HG03521 (cell line): ENCODE measurements around the gene STAC.

Experiments
- ATAC-seq: cut with Tn5 transposase; IDR thresholded peaks from one replicate; pipeline ENCODE4 v1.9.1; 2021; ENCODE audit warnings: mild to moderate bottlenecking, moderate library complexity; ENCODE audit not compliant: unreplicated experiment

The STAC gene

DNA sequence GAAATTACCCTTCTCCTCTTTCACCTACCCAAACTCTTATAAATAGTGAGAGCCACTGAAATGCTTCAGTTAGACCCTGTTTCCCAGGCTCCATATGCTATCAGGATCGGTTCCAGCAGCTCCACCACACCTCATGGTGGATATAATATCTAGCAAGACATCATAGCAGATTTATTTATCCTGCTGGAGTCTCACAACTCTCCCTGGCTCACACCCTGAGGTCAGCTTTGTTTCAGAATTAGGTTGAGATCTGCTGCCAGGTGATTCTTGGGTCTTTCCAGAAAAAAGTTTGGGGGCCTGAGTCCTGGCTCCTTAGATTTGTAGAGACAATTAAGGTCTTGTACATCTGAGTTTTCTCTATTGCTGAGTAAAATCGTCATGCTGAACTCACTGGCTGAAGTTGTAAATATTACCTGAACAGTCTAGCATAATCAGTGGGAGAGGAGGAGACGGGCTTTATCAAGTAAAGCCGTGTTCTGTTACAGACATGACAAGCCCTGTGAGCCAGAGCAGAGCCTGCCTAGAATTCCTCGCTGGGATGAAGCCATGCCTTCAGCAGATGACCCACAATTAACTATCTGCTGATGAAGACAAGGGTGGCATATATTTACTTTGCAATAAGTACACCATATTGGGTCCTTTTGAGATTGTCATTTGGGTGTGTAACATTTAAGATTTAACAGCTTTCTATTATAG is 131.6 kb downstream of the STAC start:
- no peak for ATAC-seq

DNA sequence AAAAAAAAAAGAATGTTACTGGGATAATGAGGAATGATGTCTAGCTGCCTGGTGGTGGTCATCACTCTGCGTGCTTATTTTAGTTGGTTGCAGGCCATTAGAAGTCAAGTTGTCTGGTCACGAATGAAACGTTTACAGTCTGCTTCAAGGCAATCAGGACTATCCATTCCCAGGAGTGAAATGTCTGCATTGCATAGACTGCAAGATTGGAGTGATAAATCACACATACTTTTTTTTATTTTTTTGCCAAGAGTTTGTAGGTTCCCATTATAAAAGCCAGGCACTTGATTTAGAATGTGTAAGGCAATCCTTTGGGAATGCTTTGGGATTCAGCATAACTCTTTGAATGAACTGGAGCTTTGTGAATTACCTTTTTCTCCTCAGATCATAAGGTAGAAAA is 132.3 kb downstream of the STAC start:
- no peak for ATAC-seq

- ATAC-seq, result no peak
These were observed 133.9 kb downstream of the STAC start for GRCh38 chr3:36514171-36514570.

DNA sequence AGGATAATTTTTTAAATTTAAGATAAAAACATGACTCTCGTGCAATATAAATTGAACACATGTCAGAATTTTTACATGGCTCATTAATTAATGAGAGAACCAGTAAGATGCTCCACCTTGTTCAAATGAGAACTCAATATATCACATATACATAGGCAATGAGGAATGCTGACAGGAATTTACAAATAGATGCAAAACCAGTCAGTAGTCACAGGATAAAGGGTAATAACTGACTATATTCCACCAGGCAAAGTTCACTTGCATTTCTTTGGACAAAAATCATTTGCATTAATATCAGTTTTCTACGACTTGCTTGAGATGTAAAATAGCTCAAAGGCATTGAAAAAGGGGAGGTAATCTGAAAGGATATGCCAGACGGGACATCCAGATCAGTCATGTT is 139.4 kb downstream of the STAC start:
- no peak for ATAC-seq

DNA sequence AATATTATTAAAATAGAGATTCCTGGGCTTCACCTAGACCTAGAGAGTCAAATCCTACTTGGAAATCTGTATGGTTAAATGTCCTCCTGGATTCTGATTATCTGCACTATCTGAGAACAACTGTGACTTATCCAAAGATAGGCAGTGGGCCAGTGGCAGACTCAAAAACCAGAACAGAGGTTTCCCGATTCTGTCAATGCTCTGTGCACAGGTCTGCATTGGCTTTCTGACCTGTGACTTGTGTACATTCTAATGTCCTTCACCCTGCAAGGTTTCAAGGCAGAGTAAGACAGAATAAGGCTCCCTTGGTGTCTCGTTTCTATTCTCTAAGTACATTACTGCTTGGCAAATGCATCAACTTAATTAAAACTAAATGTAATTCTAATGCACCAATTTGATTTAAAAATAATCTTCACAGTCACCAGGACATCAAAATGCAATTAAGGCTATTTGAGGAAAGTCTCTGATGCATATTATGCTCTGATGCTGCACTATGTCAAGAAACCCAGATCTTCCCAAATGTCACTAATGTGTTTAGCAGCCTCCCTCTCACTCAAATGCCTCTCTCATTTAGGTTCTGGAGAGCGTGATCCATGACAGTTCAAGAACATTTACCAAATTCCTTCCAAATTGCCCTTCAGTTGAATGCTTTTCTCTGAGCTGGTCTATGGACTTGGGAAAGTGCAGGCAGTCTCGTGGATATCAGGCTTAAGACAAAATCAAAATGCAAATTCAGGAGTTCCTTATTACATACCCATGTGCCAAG is 140.1 kb downstream of the STAC start:
- no peak for ATAC-seq

DNA sequence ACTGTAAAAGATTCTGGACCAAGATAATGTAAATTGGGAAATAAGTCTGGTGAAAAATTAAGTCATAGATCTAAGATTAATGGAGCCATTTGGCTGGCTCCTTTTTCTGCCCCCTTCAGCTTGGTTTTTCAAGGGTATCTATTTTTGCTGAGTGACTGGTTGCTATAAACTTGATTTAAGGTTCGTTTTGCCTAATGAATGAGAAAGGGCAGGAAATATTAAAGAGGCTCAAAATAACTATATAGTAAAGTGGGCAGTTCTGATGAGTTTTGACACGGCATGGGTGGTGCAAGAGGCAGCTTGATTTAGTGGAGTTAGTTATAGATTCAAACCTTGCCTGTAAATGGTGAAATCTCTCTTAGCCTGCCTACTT is 140.7 kb downstream of the STAC start:
- no peak for ATAC-seq

DNA sequence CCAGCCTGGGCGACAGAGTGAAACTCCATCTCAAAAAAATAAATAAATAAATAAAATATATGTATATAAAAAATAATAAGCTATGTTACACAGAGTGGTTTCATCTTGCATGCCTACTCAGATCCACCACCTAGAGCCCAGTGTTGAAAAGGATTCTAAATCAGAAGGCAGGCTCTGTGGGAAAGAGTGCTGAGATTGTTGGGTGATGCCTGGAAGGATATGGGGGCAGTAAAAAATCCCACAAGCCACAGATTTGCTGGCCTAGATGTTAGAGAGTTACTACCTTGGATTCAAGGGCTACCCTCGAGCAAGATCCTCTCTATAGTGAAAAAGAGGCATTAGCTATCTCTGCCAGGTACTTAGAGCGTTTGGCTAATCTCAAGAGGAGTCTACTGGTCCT is 144.3 kb downstream of the STAC start:
- no peak for ATAC-seq

DNA sequence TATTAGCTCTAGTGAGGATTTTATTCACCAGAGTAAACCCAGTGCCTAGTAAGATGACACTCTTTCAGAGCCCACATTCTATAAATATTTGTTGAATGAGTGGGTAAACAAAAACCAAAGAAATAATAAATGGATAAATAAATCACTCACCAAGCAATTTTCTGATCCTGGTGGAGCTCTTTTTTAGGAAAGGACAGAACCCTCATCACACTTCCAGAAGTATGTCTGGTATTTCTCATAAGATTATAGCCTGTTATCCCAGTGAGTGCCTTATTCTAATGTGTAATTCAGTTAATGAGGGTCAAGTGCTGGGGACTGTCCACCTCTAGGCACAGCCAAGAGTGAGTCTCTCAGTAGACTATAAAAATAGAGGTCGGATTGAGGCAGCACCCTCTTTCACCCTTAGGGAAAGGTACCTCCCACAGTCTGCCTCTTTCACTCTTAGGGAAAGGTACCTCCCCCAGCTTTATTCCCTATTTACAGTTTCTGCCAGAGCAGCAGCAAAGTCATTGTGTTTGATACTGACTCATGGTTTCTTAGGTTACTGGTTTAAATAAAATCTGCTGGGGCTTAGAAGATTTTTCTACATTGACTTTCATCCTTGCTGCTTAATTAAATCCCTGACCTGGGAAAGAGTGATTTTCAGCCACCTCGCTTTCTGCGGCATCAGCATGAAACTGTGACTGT is 145.0 kb downstream of the STAC start:
- ATAC-seq, result no peak

- ATAC-seq, result no peak
These were observed 157.9 kb downstream of the STAC start for GRCh38 chr3:36538136-36538749.

GRCh38 chr3:36540888-36541518 is 160.7 kb downstream of the STAC start:
- no peak for ATAC-seq

DNA sequence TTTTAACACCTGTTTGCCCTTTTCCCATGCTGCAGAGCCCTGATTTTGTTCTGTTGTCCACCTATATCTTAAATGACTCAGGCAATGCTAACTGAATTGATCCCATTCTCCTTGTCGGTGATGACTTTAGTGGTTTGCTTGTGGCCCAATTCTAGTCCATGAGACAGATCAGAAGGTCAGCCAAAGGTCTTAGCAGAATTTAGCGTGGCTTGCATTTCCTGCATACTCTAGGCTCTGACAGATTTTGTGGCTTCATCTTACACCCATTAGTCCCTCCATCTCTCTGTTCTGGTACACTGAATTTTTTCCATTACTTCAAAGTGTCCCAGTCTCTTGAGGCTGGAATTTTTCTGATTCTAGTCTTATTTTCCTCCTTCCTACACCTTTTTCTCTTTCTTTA is 161.9 kb downstream of the STAC start:
- no peak for ATAC-seq

GRCh38 chr3:36543276-36543997 is 163.1 kb downstream of the STAC start:
- ATAC-seq, result no peak

- no peak for ATAC-seq
These were observed 165.9 kb downstream of the STAC start for GRCh38 chr3:36546226-36546625.

DNA sequence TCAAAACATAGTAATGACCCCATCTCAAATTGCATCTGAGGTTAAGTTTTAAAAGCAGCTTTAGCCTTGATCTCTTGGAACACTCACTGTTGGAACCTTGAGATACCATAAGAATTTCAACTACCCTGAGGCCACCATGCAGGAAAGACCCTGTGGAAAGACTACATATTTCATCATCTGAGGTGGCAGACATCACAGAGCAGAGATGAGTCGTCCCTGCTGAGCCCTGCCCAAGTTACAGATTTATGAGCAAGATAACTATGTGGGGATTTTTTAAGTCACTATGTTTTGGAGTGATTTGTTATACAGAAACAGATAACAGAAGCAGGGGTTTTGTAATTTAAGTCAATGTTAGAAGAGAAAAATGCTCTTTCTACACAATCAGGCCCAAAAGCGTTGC is 168.4 kb downstream of the STAC start:
- no peak for ATAC-seq

GRCh38 chr3:36557021-36557707 is 176.9 kb downstream of the STAC start:
- ATAC-seq, result peak; percentile 71

- ATAC-seq, result no peak
These were observed 177.6 kb downstream of the STAC start for GRCh38 chr3:36557708-36558421.

- no peak for ATAC-seq
These were observed 178.7 kb downstream of the STAC start for GRCh38 chr3:36558961-36559360.

DNA sequence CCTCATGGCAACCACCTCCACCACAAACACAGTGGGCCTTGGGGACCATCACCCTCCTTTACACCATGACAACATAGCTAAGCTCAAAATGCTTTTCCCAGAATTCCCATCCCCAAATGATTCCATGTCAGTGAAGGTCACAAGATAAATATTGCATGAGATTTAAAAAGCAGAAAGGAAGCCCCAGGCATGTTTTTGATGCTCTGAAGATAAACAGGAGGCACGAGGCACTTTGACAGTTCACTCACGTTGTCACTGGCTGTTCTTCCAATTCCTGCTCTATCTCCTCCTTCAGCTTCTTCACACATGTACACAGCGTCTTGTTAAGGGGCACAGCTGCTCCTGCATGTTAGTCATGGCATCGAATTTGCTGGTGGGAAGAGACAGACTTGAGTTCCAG is 180.4 kb downstream of the STAC start:
- no peak for ATAC-seq

DNA sequence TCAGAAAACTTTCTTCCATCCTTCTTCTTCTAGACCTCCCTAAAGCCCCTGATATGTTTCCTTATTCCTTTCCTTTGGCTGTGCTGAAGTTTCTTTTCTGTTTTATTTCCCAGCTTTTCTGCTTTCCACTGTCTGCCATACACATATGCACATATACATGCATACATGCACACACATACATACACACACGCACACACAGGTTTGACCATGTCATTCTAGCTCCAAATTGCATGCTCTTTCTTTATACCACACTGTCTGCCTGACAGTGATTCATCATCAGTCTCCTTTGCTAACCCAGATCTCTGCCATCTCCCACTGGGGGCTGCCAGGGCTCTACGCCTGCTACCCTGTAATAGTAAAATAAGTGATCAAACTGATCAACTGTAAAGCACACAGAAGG is 181.3 kb downstream of the STAC start:
- ATAC-seq, result no peak
